SU-DHL-6 (cell line): ENCODE data around the gene PGM1.

Experiments
- H2AFZ ChIP-seq: fragments of 200-600 bp; sonication (generic); 2 replicates; pipeline ENCODE4 v1.6.1; 2014; ENCODE audit warnings: low read depth, mild to moderate bottlenecking, moderate library complexity, mixed read lengths, antibody characterized with exemption, low read length; ENCODE audit not compliant: severe bottlenecking
- H3F3A ChIP-seq: fragments of 200-600 bp; shearing (Covaris generic); 2 replicates; pipeline ENCODE4 v1.6.0; 2016; ENCODE audit warnings: antibody characterized with exemption, mild to moderate bottlenecking; ENCODE audit not compliant: insufficient read depth
- H3K27ac ChIP-seq: fragments of 200-600 bp; sonication (generic); 2 replicates; pipeline ENCODE4 v1.5.1; 2016; ENCODE audit warnings: low read depth, mild to moderate bottlenecking, low read length, moderate library complexity, mixed read lengths
- H3K27me3 ChIP-seq: fragments of 200-600 bp; sonication (generic), shearing (Covaris generic); 2 replicates; pipeline ENCODE4 v1.6.0; 2014; ENCODE audit warnings: mild to moderate bottlenecking, low read length
- H3K36me3 ChIP-seq: fragments of 200-600 bp; sonication (generic); 2 replicates; pipeline ENCODE4 v1.6.1; 2014; ENCODE audit warnings: mild to moderate bottlenecking, low read length, mixed read lengths
- H3K4me2 ChIP-seq: fragments of 300-600, 200-600 bp; shearing (Covaris generic), sonication (generic); 2 replicates; pipeline ENCODE4 v1.6.0; 2014; ENCODE audit warnings: low read length, low read depth, mild to moderate bottlenecking; ENCODE audit not compliant: poor library complexity, severe bottlenecking
- H3K4me3 ChIP-seq: fragments of 200-600 bp; sonication (generic); 2 replicates; pipeline ENCODE4 v1.5.1; 2014; ENCODE audit warnings: antibody characterized with exemption, low read length, mild to moderate bottlenecking, mixed read lengths; ENCODE audit not compliant: insufficient read depth, poor library complexity, severe bottlenecking
- H3K79me2 ChIP-seq: fragments of 200-600 bp; sonication (generic); 2 replicates; pipeline ENCODE4 v1.6.1; 2014; ENCODE audit warnings: mild to moderate bottlenecking, low read length, moderate library complexity; ENCODE audit not compliant: insufficient read depth
- H3K9ac ChIP-seq: fragments of 200-600 bp; sonication (generic); 2 replicates; pipeline ENCODE4 v1.7.0; 2014; ENCODE audit warnings: mild to moderate bottlenecking, low read length
- H3K9me2 ChIP-seq: fragments of 200-600 bp; sonication (generic); replicated peaks from 2 replicates; pipeline ENCODE4 v1.6.1; 2014; ENCODE audit warnings: low read length; ENCODE audit not compliant: insufficient read depth
- H3K9me3 ChIP-seq: fragments of 200-600 bp; sonication (generic); 2 replicates; pipeline ENCODE4 v1.6.1; 2014; ENCODE audit warnings: low read length, mixed read lengths; ENCODE audit not compliant: insufficient read depth
- H4K20me1 ChIP-seq: fragments of 200-600 bp; sonication (generic); 2 replicates; pipeline ENCODE4 v1.6.1; 2014; ENCODE audit warnings: low read depth, mild to moderate bottlenecking, antibody characterized with exemption, low read length, moderate library complexity, mixed read lengths
- EZH2phosphoT487 ChIP-seq: fragments of 200-600 bp; sonication (generic), shearing (Covaris generic); conservative IDR thresholded peaks from 2 replicates; pipeline ENCODE4 v1.6.1; 2018; ENCODE audit warnings: mild to moderate bottlenecking, antibody characterized with exemption, low read length, moderate library complexity, mixed read lengths
- TF ChIP-seq, protein P1 (sequence below): fragments of 200-600 bp; sonication (generic); IDR thresholded peaks from one replicate; pipeline ENCODE4 v1.5.1; 2017; ENCODE audit warnings: antibody characterized with exemption, mild to moderate bottlenecking, low read length, moderate library complexity; ENCODE audit not compliant: insufficient read depth, poor library complexity, severe bottlenecking

Gene PGM1

DNA sequence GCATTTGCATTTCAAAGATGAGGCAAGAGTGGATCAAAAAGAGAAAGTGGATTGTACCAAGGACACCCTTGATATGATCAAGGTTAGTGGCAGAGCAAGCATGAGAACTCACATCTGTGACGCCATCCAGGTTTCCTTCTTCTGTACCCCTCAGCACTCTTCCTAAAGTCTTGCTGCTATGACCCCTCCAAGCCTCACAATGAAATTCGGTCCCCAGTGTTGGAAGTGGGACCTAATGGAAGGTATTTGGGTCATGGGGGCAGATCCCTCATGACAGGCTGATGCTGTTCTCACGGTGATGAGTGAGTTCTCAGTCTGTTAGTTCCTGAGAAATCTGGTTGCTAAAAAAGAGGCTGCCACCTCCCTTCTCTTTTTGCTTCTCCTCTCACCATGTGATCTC lies 86.4 kb downstream of the PGM1 start:
- Histone ChIP-seq H3K27ac (no peak overlapping the region), H2AFZ (no peak overlapping the region), H3K9ac (no peak overlapping the region), H3K9me2 (no peaks in the 10 kb centered on the region), H3F3A (no peaks in the 10 kb centered on the region), H3K4me2 (no peak overlapping the region), H3K4me3 (no peak overlapping the region), H3K36me3 (no peaks in the 10 kb centered on the region), H3K9me3 (no peaks in the 10 kb centered on the region), H4K20me1 (no peaks in the 10 kb centered on the region), H3K79me2 (no peaks in the 10 kb centered on the region), H3K27me3 (no peaks in the 10 kb centered on the region)
- TF ChIP-seq, protein P1, sequence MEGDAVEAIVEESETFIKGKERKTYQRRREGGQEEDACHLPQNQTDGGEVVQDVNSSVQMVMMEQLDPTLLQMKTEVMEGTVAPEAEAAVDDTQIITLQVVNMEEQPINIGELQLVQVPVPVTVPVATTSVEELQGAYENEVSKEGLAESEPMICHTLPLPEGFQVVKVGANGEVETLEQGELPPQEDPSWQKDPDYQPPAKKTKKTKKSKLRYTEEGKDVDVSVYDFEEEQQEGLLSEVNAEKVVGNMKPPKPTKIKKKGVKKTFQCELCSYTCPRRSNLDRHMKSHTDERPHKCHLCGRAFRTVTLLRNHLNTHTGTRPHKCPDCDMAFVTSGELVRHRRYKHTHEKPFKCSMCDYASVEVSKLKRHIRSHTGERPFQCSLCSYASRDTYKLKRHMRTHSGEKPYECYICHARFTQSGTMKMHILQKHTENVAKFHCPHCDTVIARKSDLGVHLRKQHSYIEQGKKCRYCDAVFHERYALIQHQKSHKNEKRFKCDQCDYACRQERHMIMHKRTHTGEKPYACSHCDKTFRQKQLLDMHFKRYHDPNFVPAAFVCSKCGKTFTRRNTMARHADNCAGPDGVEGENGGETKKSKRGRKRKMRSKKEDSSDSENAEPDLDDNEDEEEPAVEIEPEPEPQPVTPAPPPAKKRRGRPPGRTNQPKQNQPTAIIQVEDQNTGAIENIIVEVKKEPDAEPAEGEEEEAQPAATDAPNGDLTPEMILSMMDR = no peak

DNA sequence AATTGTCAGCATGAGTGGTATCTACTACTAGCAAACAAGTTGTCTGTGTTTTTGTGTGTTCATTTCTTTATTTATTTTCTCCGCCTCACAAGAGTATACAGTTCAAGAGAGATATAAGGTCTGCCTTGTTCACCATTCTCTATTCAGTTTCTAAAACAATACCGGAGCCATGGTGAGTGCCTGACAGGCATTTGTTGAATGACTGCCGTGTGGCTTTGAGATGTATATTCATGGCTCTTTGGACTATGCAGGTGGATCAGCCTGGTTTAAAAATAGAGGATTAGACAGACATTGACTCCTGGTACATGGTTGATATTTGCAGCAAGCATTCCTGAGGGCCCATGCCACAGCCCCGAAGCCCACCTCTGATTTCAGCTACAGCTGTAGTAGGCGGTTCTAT lies 89.7 kb downstream of the PGM1 start:
- no peaks in the 10 kb centered on the region for H3F3A ChIP-seq
- no peak overlapping the region for H3K9ac ChIP-seq
- TF ChIP-seq, protein P1 = no peak
- no peak for TF ChIP-seq EZH2phosphoT487
- no peaks in the 10 kb centered on the region for H3K9me3 ChIP-seq
- no peak overlapping the region for H2AFZ ChIP-seq
- H4K20me1 ChIP-seq = no peaks in the 10 kb centered on the region
- no peaks in the 10 kb centered on the region for H3K9me2 ChIP-seq
- H3K27me3 ChIP-seq = no peaks in the 10 kb centered on the region
- no peak overlapping the region for H3K4me3 ChIP-seq
- no peaks in the 10 kb centered on the region for H3K36me3 ChIP-seq
- H3K4me2 ChIP-seq = no peak overlapping the region
- H3K27ac ChIP-seq = no peak overlapping the region
- H3K79me2 ChIP-seq = no peaks in the 10 kb centered on the region

DNA sequence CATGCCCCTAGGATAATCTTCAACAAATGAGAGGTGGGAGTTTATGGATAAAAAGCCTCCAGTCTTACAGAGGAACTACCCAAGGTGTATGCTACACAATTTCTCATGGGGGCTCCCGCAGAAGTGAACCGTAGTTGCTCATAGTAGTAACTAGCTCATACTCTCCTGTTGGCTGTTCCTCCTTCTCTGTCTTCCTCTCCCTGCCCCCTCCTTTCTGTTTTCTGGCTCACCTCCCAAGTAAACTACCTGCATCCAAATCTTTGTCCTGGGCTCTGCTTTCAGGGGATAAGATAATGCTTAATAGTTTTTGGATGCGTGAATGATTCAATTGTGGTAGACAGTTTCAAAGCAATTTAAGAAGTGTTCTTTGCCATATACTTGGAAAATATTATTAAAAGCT lies 90.5 kb downstream of the PGM1 start:
- TF ChIP-seq, protein P1 = no peak
- no peak for TF ChIP-seq EZH2phosphoT487
- H3K27ac ChIP-seq = no peak overlapping the region

DNA sequence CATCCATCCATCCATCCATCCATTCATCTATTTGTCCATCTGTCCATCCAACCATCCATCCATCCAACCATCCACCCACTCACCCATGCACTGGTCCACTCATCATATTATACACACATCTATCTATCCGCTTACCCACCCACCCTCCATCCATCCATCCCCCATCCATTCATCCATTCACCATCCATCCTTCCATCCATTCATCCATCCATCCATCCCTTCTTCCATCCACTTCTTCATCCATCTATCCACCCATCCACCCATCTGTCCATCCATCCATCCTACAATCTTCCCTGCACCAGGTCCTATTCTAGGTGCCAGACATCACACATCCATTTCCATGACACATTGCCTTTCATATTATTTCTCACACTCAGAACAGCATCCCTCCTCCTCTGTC lies 93.5 kb downstream of the PGM1 start:
- no peaks in the 10 kb centered on the region for H4K20me1 ChIP-seq
- H3K27ac ChIP-seq = no peak overlapping the region
- no peaks in the 10 kb centered on the region for H3K9me2 ChIP-seq

More for the DNA sequence above, 90.5 kb downstream of the PGM1 start:
- Histone ChIP-seq H3K9me3 (no peaks in the 10 kb centered on the region), H2AFZ (no peak overlapping the region), H4K20me1 (no peaks in the 10 kb centered on the region), H3K9ac (no peak overlapping the region), H3K4me2 (no peak overlapping the region), H3K9me2 (no peaks in the 10 kb centered on the region), H3K27me3 (no peaks in the 10 kb centered on the region), H3F3A (no peaks in the 10 kb centered on the region), H3K79me2 (no peaks in the 10 kb centered on the region), H3K36me3 (no peaks in the 10 kb centered on the region), H3K4me3 (no peak overlapping the region)

More for the DNA sequence above, 93.5 kb downstream of the PGM1 start:
- Histone ChIP-seq H3K27me3 (no peaks in the 10 kb centered on the region), H3K4me2 (no peak overlapping the region), H3K4me3 (no peak overlapping the region), H3K9ac (no peak overlapping the region), H3K36me3 (no peaks in the 10 kb centered on the region), H3F3A (no peaks in the 10 kb centered on the region), H3K79me2 (no peaks in the 10 kb centered on the region), H3K9me3 (no peaks in the 10 kb centered on the region), H2AFZ (no peak overlapping the region)
- TF ChIP-seq, protein P1 = no peak
- no peak for TF ChIP-seq EZH2phosphoT487
